Activated T-cell treated with anti-CD3 and anti-CD28 coated beads, Interleukin-2, amount 50 U/mL, for 4 hours (primary cell): Measurements from ENCODE around the gene MYEF2. TPM values are rescaled to one million over a fixed set of nuclear protein-coding genes. Genes with fewer than 3 reads are reported as not detected.

Experiments
- ATAC-seq, 2 donors: fragments of 200-7000 bp; cut with Tn5 transposase; one replicate each; pipeline ENCODE4 v1.10.0; 2021
- DNase-seq: peaks from one replicate; pipeline ENCODE4 v3.0.0-alpha.2; 2020
- H3K27me3 Mint-ChIP-seq: one replicate; pipeline ENCODE4 v1.8.0; 2021; ENCODE audit warnings: low read depth, mixed read lengths
- H3K36me3 Mint-ChIP-seq: one replicate; pipeline ENCODE4 v1.8.0; 2022; ENCODE audit warnings: mixed read lengths; ENCODE audit not compliant: insufficient read depth
- H3K4me1 Mint-ChIP-seq: one replicate; pipeline ENCODE4 v1.8.0; 2021; ENCODE audit warnings: low read depth, mixed read lengths
- H3K4me3 Mint-ChIP-seq: one replicate; pipeline ENCODE4 v1.8.0; 2021; ENCODE audit warnings: mild to moderate bottlenecking, moderate library complexity, mixed read lengths
- H3K9me3 Mint-ChIP-seq: one replicate; pipeline ENCODE4 v1.8.0; 2021; ENCODE audit warnings: mixed read lengths
- total RNA-seq, 3 donors: library from RNA; stranded (reverse); gene quantifications; one replicate each; pipeline ENCODE4 v1.2.1, GENCODE V29; 2021

Gene MYEF2
- total RNA-seq, 3 donors from 2014 or later: 6.3 to 8.4 (median 7.6) TPM

DNA sequence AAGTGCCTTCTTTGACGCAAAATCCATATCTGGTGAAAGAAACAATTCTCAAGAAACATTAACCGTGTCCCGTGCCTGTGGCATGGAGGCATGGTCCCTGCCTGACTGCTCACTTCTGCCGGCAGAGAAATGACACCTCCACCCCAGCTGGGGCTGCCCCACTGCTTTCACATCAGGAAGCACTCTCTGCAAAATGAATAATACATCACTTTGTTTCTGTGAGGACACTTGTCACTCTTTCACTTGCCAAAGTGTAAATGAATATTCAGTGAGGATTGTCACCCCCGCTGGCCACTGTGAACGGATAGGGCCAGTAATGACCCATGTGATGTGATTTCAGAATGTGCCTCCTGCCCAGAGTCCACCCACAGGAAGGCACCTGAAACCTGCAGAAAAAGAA lies 88.4 kb downstream of the MYEF2 start:
- H3K4me1 Mint-ChIP-seq: no peaks in the 10 kb centered on the region
- no peaks in the 10 kb centered on the region for H3K36me3 Mint-ChIP-seq
- H3K4me3 Mint-ChIP-seq: no peak overlapping the region
- peaks cover 2% of the 10 kb centered on the region for H3K27me3 Mint-ChIP-seq
- ATAC-seq (no peak), DNase-seq (no peak)
- no peaks in the 10 kb centered on the region for H3K9me3 Mint-ChIP-seq

DNA sequence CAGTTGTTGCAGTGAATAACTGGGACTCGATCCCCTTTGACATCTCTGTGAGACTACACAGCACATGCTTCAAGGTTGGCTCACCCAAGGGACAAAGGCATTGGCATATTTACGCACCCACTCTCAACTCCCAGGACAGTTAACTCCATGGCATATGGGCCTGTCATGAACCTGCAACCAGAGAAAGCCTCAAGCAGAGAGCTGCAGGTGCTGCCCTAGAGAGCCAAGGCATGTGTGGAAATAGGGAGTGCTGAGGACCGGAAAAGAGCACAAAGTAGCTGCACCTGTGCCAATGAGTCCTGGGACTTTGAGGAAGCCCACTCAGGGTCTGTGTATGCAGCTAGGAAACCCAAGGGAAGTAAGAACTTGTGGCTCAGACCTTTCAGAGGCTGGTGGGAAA lies 90.3 kb downstream of the MYEF2 start:
- Mint-ChIP-seq H3K9me3 (no peaks in the 10 kb centered on the region), H3K27me3 (peaks cover 2% of the 10 kb centered on the region), H3K4me3 (no peak overlapping the region), H3K4me1 (no peaks in the 10 kb centered on the region), H3K36me3 (no peaks in the 10 kb centered on the region)
- ATAC-seq (no peak), DNase-seq (no peak)

DNA sequence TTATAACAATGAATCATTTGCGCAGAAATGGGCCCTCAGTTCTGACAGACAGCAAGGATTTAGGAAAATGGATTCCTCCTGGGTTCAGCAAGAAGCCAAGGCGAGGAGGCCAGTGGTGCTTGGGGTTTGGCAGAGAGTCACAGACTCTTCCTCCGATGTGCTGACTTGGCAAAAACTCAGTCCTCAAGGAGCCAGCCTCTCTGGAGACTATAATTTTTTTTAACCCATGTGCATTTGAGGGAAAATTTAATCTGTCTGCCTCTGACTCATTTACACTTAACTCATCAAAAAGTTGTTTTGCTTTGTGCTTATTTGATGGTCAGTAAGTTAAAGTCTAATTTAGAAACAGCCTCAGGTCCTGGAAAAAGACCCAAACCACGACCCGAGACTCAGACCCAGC lies 91.5 kb downstream of the MYEF2 start:
- H3K4me1 Mint-ChIP-seq: no peaks in the 10 kb centered on the region
- ATAC-seq: no peak
- no peak overlapping the region for H3K4me3 Mint-ChIP-seq
- H3K36me3 Mint-ChIP-seq: no peaks in the 10 kb centered on the region
- no peaks in the 10 kb centered on the region for H3K9me3 Mint-ChIP-seq
- peaks cover 2% of the 10 kb centered on the region for H3K27me3 Mint-ChIP-seq
- DNase-seq: no peak

DNA sequence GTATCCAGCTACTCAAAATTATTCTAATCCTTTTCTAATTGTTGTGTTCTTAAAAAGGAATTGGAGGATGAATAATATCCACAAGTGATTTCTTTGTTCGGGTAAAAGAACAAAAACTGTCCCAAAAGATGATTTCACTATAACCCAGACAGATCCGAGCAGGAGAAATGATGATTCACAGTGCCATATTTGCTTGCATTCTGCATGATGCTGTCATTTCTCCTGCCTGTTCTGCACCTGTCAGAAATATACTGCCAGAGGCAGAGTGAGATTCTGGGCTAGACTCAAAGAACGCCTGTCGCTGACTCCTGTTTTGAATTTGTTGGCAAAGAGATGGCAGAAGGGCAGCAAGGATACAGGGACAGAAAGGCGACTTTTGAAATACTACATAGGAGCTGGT lies 92.0 kb downstream of the MYEF2 start:
- DNase-seq (no peak), ATAC-seq (no peak)
- Mint-ChIP-seq H3K4me3 (no peak overlapping the region), H3K27me3 (peaks cover 2% of the 10 kb centered on the region), H3K4me1 (no peaks in the 10 kb centered on the region), H3K36me3 (no peaks in the 10 kb centered on the region), H3K9me3 (no peaks in the 10 kb centered on the region)

DNA sequence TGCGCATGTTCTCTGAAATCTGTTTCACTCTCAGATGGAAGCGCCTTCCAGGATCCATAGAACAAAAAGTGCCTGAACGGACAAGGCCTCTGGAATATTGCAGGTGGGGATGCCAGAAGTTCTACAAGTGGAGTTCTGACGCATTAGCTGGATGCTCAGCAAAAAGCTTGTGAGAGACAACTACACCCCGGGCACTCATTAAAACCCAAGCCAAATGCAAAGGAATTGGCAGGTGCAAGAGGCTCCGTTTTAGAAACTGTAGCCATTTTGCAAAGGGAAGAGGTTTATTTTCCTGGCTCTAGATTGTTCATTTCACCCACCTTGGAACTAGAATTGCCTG lies 92.5 kb downstream of the MYEF2 start:
- H3K27me3 Mint-ChIP-seq: peaks cover 2% of the 10 kb centered on the region
- no peak for ATAC-seq
- no peaks in the 10 kb centered on the region for H3K4me1 Mint-ChIP-seq
- no peaks in the 10 kb centered on the region for H3K9me3 Mint-ChIP-seq
- H3K4me3 Mint-ChIP-seq: no peak overlapping the region
- DNase-seq: no peak
- no peaks in the 10 kb centered on the region for H3K36me3 Mint-ChIP-seq

DNA sequence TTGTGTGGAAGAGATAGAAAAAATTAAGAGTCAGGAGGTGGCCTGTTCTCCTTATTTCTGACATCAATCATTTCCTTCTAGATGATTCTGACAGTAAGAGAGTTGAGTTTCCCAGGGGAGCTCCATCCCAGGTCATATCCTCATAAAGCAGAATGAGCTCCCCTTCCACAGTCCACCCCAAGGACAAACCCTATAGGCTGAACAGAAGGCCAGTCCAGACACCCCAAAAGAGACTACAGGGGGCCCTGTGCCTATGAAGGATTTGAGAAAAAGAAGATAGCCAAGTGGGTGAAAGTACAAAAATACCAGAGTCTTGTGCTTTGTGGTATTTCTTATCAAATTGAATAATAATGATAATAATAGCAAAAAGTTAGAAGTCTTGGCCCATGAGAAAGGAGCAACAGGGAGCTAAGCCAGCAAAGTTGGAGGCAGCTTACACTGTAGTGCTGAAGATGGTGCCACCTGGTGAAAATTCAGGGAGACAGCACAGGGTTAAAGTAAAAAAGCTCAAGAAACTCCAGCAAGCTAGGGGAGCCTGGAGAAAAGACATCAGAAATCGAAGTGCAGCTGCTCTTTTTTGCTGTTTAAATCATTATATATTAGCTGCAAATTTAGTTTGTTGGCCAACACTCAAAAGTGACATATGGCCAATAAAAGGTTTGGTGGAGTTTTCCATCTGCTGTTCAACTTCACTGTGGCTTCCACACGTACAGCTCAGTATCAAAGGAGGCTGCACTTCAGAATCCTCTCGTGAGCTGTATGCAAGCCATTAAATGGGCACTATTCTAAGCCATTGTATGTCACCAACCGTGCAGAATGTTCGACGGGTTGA lies 93.1 kb downstream of the MYEF2 start:
- Mint-ChIP-seq H3K27me3 (peaks cover 2% of the 10 kb centered on the region), H3K4me1 (no peaks in the 10 kb centered on the region), H3K9me3 (no peaks in the 10 kb centered on the region), H3K36me3 (no peaks in the 10 kb centered on the region), H3K4me3 (no peak overlapping the region)
- ATAC-seq (no peak), DNase-seq (no peak)

Other genes with a start within 250 kb of the MYEF2 start
- gene SLC24A5, start 57.3 kb downstream of the MYEF2 start, total RNA-seq: not detected
- gene CTXN2, start 13.4 kb upstream of the MYEF2 start, total RNA-seq: not detected
- gene SLC12A1, start 28.0 kb upstream of the MYEF2 start, total RNA-seq: not detected
- 100 to 1,000 TPM; 194 to 248 (median 214) TPM for gene DUT, start 153.1 kb upstream of the MYEF2 start, total RNA-seq